GM23338 (cell line): ENCODE results near the gene PTS.

Experiments used
- CREB1 ChIP-seq: fragments of 250-450 bp; sonication (Bioruptor Pico); IDR thresholded peaks from 2 replicates; pipeline ENCODE4 v1.5.0; 2020; ENCODE audit warnings: low read depth, mild to moderate bottlenecking, moderate library complexity
- ETS1 ChIP-seq: IDR thresholded peaks from 2 replicates; pipeline ENCODE4 v1.6.1; 2016; ENCODE audit warnings: antibody characterized with exemption
- EZH2 ChIP-seq: fragments of 200-600 bp; sonication (generic); IDR thresholded peaks from one replicate; pipeline ENCODE4 v1.8.0; 2017; ENCODE audit warnings: antibody characterized with exemption, mild to moderate bottlenecking, low read depth; ENCODE audit not compliant: unreplicated experiment
- EZH2phosphoT487 ChIP-seq: fragments of 200-600 bp; sonication (generic); IDR thresholded peaks from one replicate; pipeline ENCODE4 v1.8.1; 2018; ENCODE audit warnings: antibody characterized with exemption; ENCODE audit not compliant: unreplicated experiment
- JUNB ChIP-seq: IDR thresholded peaks from one replicate; pipeline ENCODE4 v1.6.1; 2016; ENCODE audit warnings: antibody characterized with exemption; ENCODE audit not compliant: unreplicated experiment
- POLR2AphosphoS5 ChIP-seq: IDR thresholded peaks from 2 replicates; pipeline ENCODE4 v1.6.1; 2016; ENCODE audit warnings: antibody characterized with exemption, low read depth
- REST ChIP-seq: IDR thresholded peaks from one replicate; pipeline ENCODE4 v1.6.1; 2018; ENCODE audit warnings: antibody characterized with exemption; ENCODE audit not compliant: unreplicated experiment
- TF ChIP-seq, protein P1 (sequence below), 2 experiments: fragments of 200-600 bp in 1 of 2; sonication (generic) in 1 of 2; conservative IDR thresholded peaks; 2 replicates each; pipeline versions ENCODE4 v1.5.1 to v1.6.1; 2016 to 2017; ENCODE audit warnings: antibody characterized with exemption in 2 of 2, low read depth in 2 of 2, mild to moderate bottlenecking in 2 of 2, moderate library complexity in 1 of 2

- TF ChIP-seq EZH2 (no peak), POLR2AphosphoS5 (no peak), CREB1 (CRISPR knock-in tag) (no peak), JUNB (no peak), EZH2phosphoT487 (no peak), REST (no peak), ETS1 (no peak)
- TF ChIP-seq, protein P1, sequence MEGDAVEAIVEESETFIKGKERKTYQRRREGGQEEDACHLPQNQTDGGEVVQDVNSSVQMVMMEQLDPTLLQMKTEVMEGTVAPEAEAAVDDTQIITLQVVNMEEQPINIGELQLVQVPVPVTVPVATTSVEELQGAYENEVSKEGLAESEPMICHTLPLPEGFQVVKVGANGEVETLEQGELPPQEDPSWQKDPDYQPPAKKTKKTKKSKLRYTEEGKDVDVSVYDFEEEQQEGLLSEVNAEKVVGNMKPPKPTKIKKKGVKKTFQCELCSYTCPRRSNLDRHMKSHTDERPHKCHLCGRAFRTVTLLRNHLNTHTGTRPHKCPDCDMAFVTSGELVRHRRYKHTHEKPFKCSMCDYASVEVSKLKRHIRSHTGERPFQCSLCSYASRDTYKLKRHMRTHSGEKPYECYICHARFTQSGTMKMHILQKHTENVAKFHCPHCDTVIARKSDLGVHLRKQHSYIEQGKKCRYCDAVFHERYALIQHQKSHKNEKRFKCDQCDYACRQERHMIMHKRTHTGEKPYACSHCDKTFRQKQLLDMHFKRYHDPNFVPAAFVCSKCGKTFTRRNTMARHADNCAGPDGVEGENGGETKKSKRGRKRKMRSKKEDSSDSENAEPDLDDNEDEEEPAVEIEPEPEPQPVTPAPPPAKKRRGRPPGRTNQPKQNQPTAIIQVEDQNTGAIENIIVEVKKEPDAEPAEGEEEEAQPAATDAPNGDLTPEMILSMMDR (conservative IDR thresholded peaks at IDR 0.05; ENCODE audit: low read depth in 2 of 2), result no peak
Measured at GRCh38 chr11:112267188-112267591, 41.0 kb downstream of the PTS start.
